ENCODE results near the gene MARCHF11.

The MARCHF11 gene

GRCh38 chr5:16169550-16169949, 10.0 kb downstream of the MARCHF11 start:
- no peak overlapping the region for H3K4me3 ChIP-seq (ENCODE audit: low read depth, low read length)
- TF ChIP-seq CTCF (IDR thresholded peaks at IDR 0.05; ENCODE audit: insufficient read depth, low read depth, low read length, missing control alignments): no peak
- DNase-seq (ENCODE audit: low read depth): no peak

GRCh38 chr5:16160706-16161105, 18.9 kb downstream of the MARCHF11 start:
- DNase-seq (ENCODE audit: low read depth): peak; percentile 62
- no peak overlapping the region for H3K4me3 ChIP-seq (ENCODE audit: low read depth, low read length)
- peak; percentile 73 for TF ChIP-seq CTCF (IDR thresholded peaks at IDR 0.05; ENCODE audit: insufficient read depth, low read depth, low read length, missing control alignments)

- no peak overlapping the region for H3K4me3 ChIP-seq (ENCODE audit: low read depth, low read length)
- TF ChIP-seq CTCF (IDR thresholded peaks at IDR 0.05; ENCODE audit: insufficient read depth, low read depth, low read length, missing control alignments): no peak
- DNase-seq (ENCODE audit: low read depth): no peak
These were observed 20.0 kb downstream of the MARCHF11 start for GRCh38 chr5:16159636-16160035.

- TF ChIP-seq CTCF (IDR thresholded peaks at IDR 0.05; ENCODE audit: insufficient read depth, low read depth, low read length, missing control alignments): no peak
- H3K4me3 ChIP-seq (ENCODE audit: low read depth, low read length): no peak overlapping the region
- DNase-seq (ENCODE audit: low read depth): no peak
These were observed 23.4 kb downstream of the MARCHF11 start for GRCh38 chr5:16156152-16156551.

- no peak for TF ChIP-seq CTCF (IDR thresholded peaks at IDR 0.05; ENCODE audit: insufficient read depth, low read depth, low read length, missing control alignments)
These were observed 26.7 kb downstream of the MARCHF11 start for GRCh38 chr5:16152601-16153568.

GRCh38 chr5:16149621-16150020, 30.0 kb downstream of the MARCHF11 start:
- TF ChIP-seq CTCF (IDR thresholded peaks at IDR 0.05; ENCODE audit: insufficient read depth, low read depth, low read length, missing control alignments): no peak

More at GRCh38 chr5:16152601-16153568, 26.7 kb downstream of the MARCHF11 start:
- no peak overlapping the region for H3K4me3 ChIP-seq (ENCODE audit: low read depth, low read length)
- no peak for DNase-seq (ENCODE audit: low read depth)

More at GRCh38 chr5:16149621-16150020, 30.0 kb downstream of the MARCHF11 start:
- DNase-seq (ENCODE audit: low read depth): no peak
- H3K4me3 ChIP-seq (ENCODE audit: low read depth, low read length): no peak overlapping the region

Measured in GM12865 (cell line).